Kidney (tissue), 14 donors: Measurements from ENCODE around the gene CLMP. TPM values are rescaled to one million over a fixed set of nuclear protein-coding genes. Genes with fewer than 3 reads are reported as not detected.

Experiments
- DNase-seq, 5 donors: peaks; one replicate each; pipeline ENCODE4 v3.0.0-alpha.2; 2013 to 2020
- FAIRE-seq: peaks from 2 replicates; lab custom pipeline; 2012; peaks lifted over from hg19 to GRCh38; lab: Jason Lieb, UNC
- H3K27ac ChIP-seq, 2 donors: one replicate each; pipeline ENCODE4 v1.7.0; 2013; ENCODE audit warnings: low read depth in 2 of 2, low read length in 2 of 2, inconsistent platforms in 1 of 2
- H3K27me3 ChIP-seq: one replicate; pipeline ENCODE4 v1.7.1; 2013; ENCODE audit warnings: low read length, inconsistent platforms; ENCODE audit not compliant: control insufficient read depth, insufficient read depth
- H3K36me3 ChIP-seq, 3 donors: one replicate each; pipeline versions ENCODE4 v1.7.0 to v1.7.1; 2013; ENCODE audit warnings: low read length in 3 of 3, control low read depth in 1 of 3, inconsistent platforms in 1 of 3; ENCODE audit not compliant: insufficient read depth in 3 of 3, control insufficient read depth in 2 of 3
- H3K4me1 ChIP-seq, 3 donors: one replicate each; pipeline versions ENCODE4 v1.7.0 to v1.7.1; 2013; ENCODE audit warnings: low read length in 3 of 3, inconsistent platforms in 1 of 3, low read depth in 1 of 3; ENCODE audit not compliant: control insufficient read depth in 2 of 3, insufficient read depth in 2 of 3
- H3K4me3 ChIP-seq, 3 donors: one replicate each; pipeline versions ENCODE4 v1.7.0 to v1.8.1; 2013; ENCODE audit warnings: low read length in 3 of 3, control low read depth in 1 of 3, inconsistent platforms in 1 of 3
- H3K9ac ChIP-seq, 3 donors: one replicate each; pipeline versions ENCODE4 v1.7.0 to v1.7.1; 2013; ENCODE audit warnings: low read length in 3 of 3, control low read depth in 1 of 3, inconsistent platforms in 1 of 3
- H3K9me3 ChIP-seq, 3 donors: one replicate each; pipeline versions ENCODE4 v1.7.0 to v1.7.1; 2013; ENCODE audit warnings: low read length in 3 of 3, control low read depth in 1 of 3, inconsistent platforms in 1 of 3; ENCODE audit not compliant: control insufficient read depth in 2 of 3, insufficient read depth in 1 of 3
- intact Hi-C: fragments of 100-400 bp; cut with DNase I; formaldehyde crosslinking; loops from one replicate; pipeline ENCODE4 v1.11.1; 2022
- polyA plus RNA-seq: library from polyadenylated mRNA; stranded (reverse); fragments of 350-450 nt; fragmentation: Illumina TruSeq; extraction: RNeasy Lipid Tissue Mini Kit (QIAGEN cat#74804); gene quantifications from one replicate; pipeline ENCODE4 v1.2.3, GENCODE V29; 2014; ENCODE audit warnings: low read depth, low replicate concordance; ENCODE audit not compliant: insufficient read depth
- total RNA-seq: library from RNA; stranded (reverse); fragmentation: NEBNext Ultra II Directional; extraction: Animal tissue kit (Norgen Biotek cat#: 25700); gene quantifications from one replicate; pipeline ENCODE4 v1.2.1, GENCODE V29; 2021
- TF ChIP-seq, protein P1 (sequence below): IDR thresholded peaks from 3 replicates; pipeline ENCODE4 v1.5.1; 2012; ENCODE audit warnings: mild to moderate bottlenecking, moderate library complexity, borderline replicate concordance; ENCODE audit not compliant: insufficient read depth; ENCODE audit errors: extremely low read depth
- donor health status: control.
- donor health status: control.
- donor health status: control.
- donor health status: control.
- donor health status: control.
- donor health status: DM: yes; HTN: yes; CAD: no.
- donor health status: Normal renal cell carcinoma (clear cell type).

CLMP gene
- total and polyA plus RNA-seq, 2 donors from 2014 or later = 1.2 to 6.8 TPM

DNA sequence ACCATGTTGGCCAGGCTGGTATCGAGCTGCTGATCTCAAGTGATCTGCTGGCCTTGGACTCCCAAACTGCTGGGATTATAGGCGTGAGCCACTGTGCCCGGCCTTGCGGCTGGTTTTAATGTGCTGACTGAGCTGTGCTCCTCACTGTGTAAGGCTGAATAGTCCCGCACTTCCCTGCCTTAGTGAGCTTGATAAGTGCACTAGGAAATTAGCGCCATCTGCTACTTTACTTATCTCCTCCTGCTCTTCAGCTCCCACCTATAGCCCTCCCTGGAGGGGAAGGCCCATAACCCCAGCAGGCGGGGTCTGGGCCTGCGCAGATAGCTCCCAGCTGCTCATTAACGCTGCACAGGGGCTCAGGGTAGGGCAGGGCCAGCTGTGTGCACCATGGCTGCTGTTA lies 49.4 kb downstream of the CLMP start:
- no peak overlapping the region for H3K9ac ChIP-seq
- no peak overlapping the region for H3K4me3 ChIP-seq
- no peak overlapping the region for H3K27ac ChIP-seq
- FAIRE-seq (no peak), DNase-seq (peak in 4 of 5 donors; percentile 59 to 71 (median 66))
- H3K27me3 ChIP-seq = no peaks in the 10 kb centered on the region
- H3K9me3 ChIP-seq = no peaks in the 10 kb centered on the region
- TF ChIP-seq, protein P1, sequence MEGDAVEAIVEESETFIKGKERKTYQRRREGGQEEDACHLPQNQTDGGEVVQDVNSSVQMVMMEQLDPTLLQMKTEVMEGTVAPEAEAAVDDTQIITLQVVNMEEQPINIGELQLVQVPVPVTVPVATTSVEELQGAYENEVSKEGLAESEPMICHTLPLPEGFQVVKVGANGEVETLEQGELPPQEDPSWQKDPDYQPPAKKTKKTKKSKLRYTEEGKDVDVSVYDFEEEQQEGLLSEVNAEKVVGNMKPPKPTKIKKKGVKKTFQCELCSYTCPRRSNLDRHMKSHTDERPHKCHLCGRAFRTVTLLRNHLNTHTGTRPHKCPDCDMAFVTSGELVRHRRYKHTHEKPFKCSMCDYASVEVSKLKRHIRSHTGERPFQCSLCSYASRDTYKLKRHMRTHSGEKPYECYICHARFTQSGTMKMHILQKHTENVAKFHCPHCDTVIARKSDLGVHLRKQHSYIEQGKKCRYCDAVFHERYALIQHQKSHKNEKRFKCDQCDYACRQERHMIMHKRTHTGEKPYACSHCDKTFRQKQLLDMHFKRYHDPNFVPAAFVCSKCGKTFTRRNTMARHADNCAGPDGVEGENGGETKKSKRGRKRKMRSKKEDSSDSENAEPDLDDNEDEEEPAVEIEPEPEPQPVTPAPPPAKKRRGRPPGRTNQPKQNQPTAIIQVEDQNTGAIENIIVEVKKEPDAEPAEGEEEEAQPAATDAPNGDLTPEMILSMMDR = no peak
- H3K36me3 ChIP-seq = no peaks in the 10 kb centered on the region
- H3K4me1 ChIP-seq = no peaks in the 10 kb centered on the region
- intact Hi-C loops = no loop called here

DNA sequence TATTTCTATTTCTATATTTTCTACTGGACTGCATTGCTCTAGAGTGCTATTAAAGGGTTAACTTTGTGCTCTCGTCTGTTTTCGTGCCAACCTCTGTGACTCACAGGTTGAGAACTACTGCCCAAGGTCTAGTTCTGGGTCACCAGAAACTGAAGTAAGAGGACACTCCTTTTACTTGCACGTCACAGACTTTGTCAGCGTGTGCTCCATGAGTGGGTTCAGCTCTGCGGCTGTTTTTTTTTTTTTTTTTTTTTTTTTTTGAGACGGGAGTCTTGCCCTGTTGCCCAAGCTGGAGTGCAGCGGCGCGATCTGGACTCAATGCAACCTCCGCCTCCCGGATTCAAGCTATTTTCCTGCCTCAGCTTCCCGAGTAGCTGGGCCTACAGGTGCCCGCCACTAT lies 49.8 kb downstream of the CLMP start:
- no peak overlapping the region for H3K27ac ChIP-seq
- H3K4me3 ChIP-seq = no peak overlapping the region
- no peaks in the 10 kb centered on the region for H3K4me1 ChIP-seq
- H3K9me3 ChIP-seq = no peaks in the 10 kb centered on the region
- no peak overlapping the region for H3K9ac ChIP-seq
- no peaks in the 10 kb centered on the region for H3K27me3 ChIP-seq
- intact Hi-C loops = no loop called here
- peak in 3 of 5 donors; percentile 42 to 75 (median 55) for DNase-seq
- TF ChIP-seq, protein P1 = no peak
- FAIRE-seq = no peak
- no peaks in the 10 kb centered on the region for H3K36me3 ChIP-seq

DNA sequence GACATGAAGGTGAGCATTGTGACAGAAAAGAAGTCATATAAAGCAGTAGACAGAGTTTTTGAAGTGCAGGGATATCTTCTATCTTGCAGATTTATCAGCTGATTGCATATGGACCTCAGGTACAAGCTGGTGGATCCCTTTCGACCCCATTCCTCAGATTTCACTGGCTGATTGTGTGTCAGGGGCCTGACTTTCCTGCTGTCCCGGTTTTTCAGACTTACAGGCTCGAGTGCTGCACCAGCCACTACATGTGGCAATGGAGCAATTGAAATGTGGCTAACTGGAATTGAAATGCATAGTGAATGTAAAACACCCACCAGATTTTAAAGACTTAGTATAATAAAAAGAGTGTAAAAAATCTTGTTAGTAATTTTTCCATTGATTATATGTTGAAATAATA lies 50.3 kb downstream of the CLMP start:
- no peaks in the 10 kb centered on the region for H3K9me3 ChIP-seq
- H3K27me3 ChIP-seq = no peaks in the 10 kb centered on the region
- no peak overlapping the region for H3K9ac ChIP-seq
- FAIRE-seq (no peak), DNase-seq (no peak)
- H3K4me3 ChIP-seq = no peak overlapping the region
- intact Hi-C loops = no loop called here
- no peaks in the 10 kb centered on the region for H3K4me1 ChIP-seq
- TF ChIP-seq, protein P1 = no peak
- no peaks in the 10 kb centered on the region for H3K36me3 ChIP-seq
- H3K27ac ChIP-seq = no peak overlapping the region

DNA sequence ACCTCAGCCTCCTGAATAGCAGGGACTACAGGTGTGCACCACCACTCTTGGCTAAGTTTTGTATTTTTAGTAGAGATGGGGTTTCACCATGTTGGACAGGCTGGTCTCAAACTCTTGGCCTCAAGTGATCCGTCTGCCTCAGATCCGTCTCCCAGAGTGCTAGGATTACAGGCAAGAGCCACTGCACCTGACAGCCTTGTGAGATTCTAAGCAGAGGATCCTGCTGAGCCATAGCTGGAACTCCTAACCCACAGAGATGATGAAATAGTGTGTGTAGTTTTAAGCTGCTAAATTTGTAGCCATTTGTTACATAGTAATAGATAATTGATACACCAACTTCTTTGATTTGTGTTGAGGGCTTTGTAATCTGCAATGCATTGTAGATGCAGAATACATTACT lies 51.1 kb downstream of the CLMP start:
- no peak for FAIRE-seq
- H3K4me1 ChIP-seq = no peaks in the 10 kb centered on the region
- TF ChIP-seq, protein P1 = no peak

More for the DNA sequence above, 51.1 kb downstream of the CLMP start:
- Histone ChIP-seq H3K9ac (no peak overlapping the region), H3K27ac (no peak overlapping the region), H3K9me3 (no peaks in the 10 kb centered on the region), H3K4me3 (no peak overlapping the region), H3K27me3 (no peaks in the 10 kb centered on the region), H3K36me3 (no peaks in the 10 kb centered on the region)
- intact Hi-C loops = no loop called here
- DNase-seq = no peak
